K562 (cell line): Measurements from ENCODE around the gene VPS16. TPM values are rescaled to one million over a fixed set of nuclear protein-coding genes. Genes with fewer than 3 reads are reported as not detected.

ENCODE experiments used
- CHAMP1 ChIP-seq: fragments of 450-650 bp; IDR thresholded peaks from 2 replicates; pipeline ENCODE4 v1.6.1; 2016; ENCODE audit warnings: mild to moderate bottlenecking
- E2F8 ChIP-seq: fragments of 450-650 bp; IDR thresholded peaks from 2 replicates; pipeline ENCODE4 v1.7.1; 2018; ENCODE audit warnings: mild to moderate bottlenecking, low read depth; ENCODE audit not compliant: partially characterized antibody
- ERF ChIP-seq: fragments of 450-650 bp; formaldehyde crosslinking; IDR thresholded peaks from 2 replicates; pipeline ENCODE4 v1.4.0; 2020; ENCODE audit warnings: mild to moderate bottlenecking, mixed read lengths
- GTF2F1 ChIP-seq: IDR thresholded peaks from 2 replicates; pipeline ENCODE4 v1.6.1; 2011; ENCODE audit warnings: low read depth, low read length, improper control_type of control experiment
- KAT8 ChIP-seq: fragments of 450-650 bp; IDR thresholded peaks from 2 replicates; pipeline ENCODE4 v1.6.1; 2016; ENCODE audit warnings: low read depth, mild to moderate bottlenecking
- KDM2B ChIP-seq: fragments of 250-450 bp; sonication (Bioruptor Pico); IDR thresholded peaks from 2 replicates; pipeline ENCODE4 v1.8.0; 2021; ENCODE audit warnings: mild to moderate bottlenecking, moderate library complexity
- KDM5B ChIP-seq: fragments of 200-600 bp; sonication (generic); IDR thresholded peaks from 2 replicates; pipeline ENCODE4 v1.6.1; 2012; ENCODE audit warnings: low read depth, mild to moderate bottlenecking, moderate library complexity, low read length, control low read depth, inconsistent platforms; ENCODE audit not compliant: insufficient replicate concordance
- LCOR ChIP-seq: sonication (generic); formaldehyde crosslinking; IDR thresholded peaks from 2 replicates; pipeline ENCODE4 v1.8.0; 2022; ENCODE audit warnings: mild to moderate bottlenecking, missing genetic modification reagents
- NCOA6 ChIP-seq: fragments of 450-650 bp; IDR thresholded peaks from 2 replicates; pipeline ENCODE4 v1.6.1; 2017; ENCODE audit warnings: mild to moderate bottlenecking
- NFYB ChIP-seq: IDR thresholded peaks from 2 replicates; pipeline ENCODE4 v1.6.1; 2011; ENCODE audit warnings: mild to moderate bottlenecking, moderate library complexity; ENCODE audit not compliant: insufficient read length; ENCODE audit errors: extremely low read depth
- NRF1 ChIP-seq, 2 experiments: fragments of 450-650 bp; IDR thresholded peaks in 1 of 2; conservative IDR thresholded peaks in 1 of 2; 2 replicates each; pipeline ENCODE4 v1.6.1; 2014; ENCODE audit warnings: mild to moderate bottlenecking in 2 of 2
- POLR2G ChIP-seq: fragments of 200-400 bp; formaldehyde crosslinking; IDR thresholded peaks from 2 replicates; pipeline ENCODE4 v1.6.1; 2017; ENCODE audit warnings: low read depth, mild to moderate bottlenecking, antibody characterized with exemption, low read length, moderate library complexity
- RBM15 ChIP-seq: fragments of 200-400 bp; formaldehyde crosslinking; IDR thresholded peaks from 2 replicates; pipeline ENCODE4 v1.6.1; 2018; ENCODE audit warnings: mild to moderate bottlenecking, low read length, moderate library complexity; ENCODE audit not compliant: insufficient read depth
- SMAD4 ChIP-seq: fragments of 250-450 bp; sonication (Bioruptor Pico); conservative IDR thresholded peaks from 2 replicates; pipeline ENCODE4 v1.8.0; 2021; ENCODE audit warnings: inconsistent platforms, mild to moderate bottlenecking, moderate library complexity
- SMC3 ChIP-seq: conservative IDR thresholded peaks from 2 replicates; pipeline ENCODE4 v1.6.1; 2011; ENCODE audit warnings: low read depth, low read length, improper control_type of control experiment; ENCODE audit not compliant: insufficient read depth
- TAF1 ChIP-seq: IDR thresholded peaks from 2 replicates; pipeline ENCODE4 v1.6.1; 2011; ENCODE audit warnings: mild to moderate bottlenecking, low read length, moderate library complexity; ENCODE audit not compliant: insufficient read depth, control insufficient read depth, severe bottlenecking; ENCODE audit errors: extremely low read depth
- TAF7 ChIP-seq: fragments of 450-650 bp; IDR thresholded peaks from 2 replicates; pipeline ENCODE4 v1.6.1; 2016; ENCODE audit warnings: missing genetic modification characterization, missing compliant biosample characterization
- TRIM24 ChIP-seq, 2 experiments: fragments of 450-650 bp; IDR thresholded peaks; 2 replicates each; pipeline ENCODE4 v1.6.1; 2016
- ZBTB33 ChIP-seq: sonication (generic); formaldehyde crosslinking; IDR thresholded peaks from 2 replicates; pipeline ENCODE4 v1.8.1; 2023; ENCODE audit warnings: mild to moderate bottlenecking, missing genetic modification reagents
- ZNF408 ChIP-seq: fragments of 250-450 bp; sonication (Bioruptor Pico); IDR thresholded peaks from 2 replicates; pipeline ENCODE4 v1.4.0; 2020; ENCODE audit warnings: low read depth, mild to moderate bottlenecking, moderate library complexity
- ZNF436 ChIP-seq: fragments of 250-450, 450-650 bp; sonication (Bioruptor Pico); formaldehyde crosslinking; IDR thresholded peaks from 2 replicates; pipeline ENCODE4 v1.7.0; 2020; ENCODE audit warnings: mild to moderate bottlenecking
- polyA plus RNA-seq, 8 experiments: library from polyadenylated mRNA; depleted of rRNA in 4 of 8; stranded (reverse) in 5 of 8; unstranded in 3 of 8; fragments of >200 nt; fragmentation: Nextera tagmentation in 2 of 8; fragmentation: Illumina TruSeq in 1 of 8; extraction: Ambion mirVana in 2 of 8; extraction: Trizol in 1 of 8; gene quantifications; 2 replicates each; pipeline versions ENCODE4 v1.2.1 to v1.2.3, GENCODE V29; 2011 to 2014; ENCODE audit warnings: inconsistent platforms in 1 of 8, missing spikeins in 1 of 8
- total RNA-seq, 7 experiments: library from RNA; depleted of rRNA in 6 of 7; stranded (reverse); fragments of >200 nt in 6 of 7; fragmentation: Illumina TruSeq in 2 of 7; extraction: Trizol in 2 of 7; gene quantifications; 2 replicates each; pipeline versions ENCODE4 v1.2.1 to v1.2.3, GENCODE V29; 2011 to 2021; ENCODE audit warnings: low replicate concordance in 1 of 7

VPS16 gene
- total and polyA plus RNA-seq, 9 of the 15 experiments (the other 6 are each of a cell fraction or from before 2014, with no cell fraction given), result 6.8 to 24.7 (median 14.0) TPM

- peak; percentile 79; the same call in 1 of the 2 replicates for TF ChIP-seq ZBTB33 (CRISPR knock-in tag)
- TF ChIP-seq TRIM24 (IDR thresholded peaks at IDR 0.05), result peak in 1 of 2 experiments; percentile 54; a peak in 1 of 4 replicates
- peak; percentile 50 for TF ChIP-seq TAF7 (tag)
- no peak for TF ChIP-seq CHAMP1
- no peak for TF ChIP-seq RBM15
- no peak for TF ChIP-seq NFYB
- no peak for TF ChIP-seq KDM2B (CRISPR knock-in tag)
- peak; percentile 37; the same call in 1 of the 2 replicates for TF ChIP-seq LCOR (CRISPR knock-in tag)
- TF ChIP-seq ZNF408 (CRISPR knock-in tag), result no peak
- peak; percentile 23 for TF ChIP-seq TAF1
- peak; percentile 90 for TF ChIP-seq NCOA6
- 0 out of 2 replicates have a peak, but pooled peaks have one; percentile 73 for TF ChIP-seq ERF (CRISPR knock-in tag)
- TF ChIP-seq KDM5B, result peak; percentile 79
- TF ChIP-seq SMC3, result no peak
- TF ChIP-seq SMAD4, result 0 out of 2 replicates have a peak, but pooled peaks have one; percentile 19
- TF ChIP-seq NRF1 (conservative IDR thresholded peaks at IDR 0.05 in 1 of 2, IDR thresholded peaks at IDR 0.05 in 1 of 2), result no peak
- 0 out of 2 replicates have a peak, but pooled peaks have one; percentile 22 for TF ChIP-seq GTF2F1
- TF ChIP-seq E2F8, result peak; percentile 91
- TF ChIP-seq POLR2G, result peak; percentile 84
- TF ChIP-seq KAT8, result no peak
- no peak for TF ChIP-seq ZNF436 (CRISPR knock-in tag)
Observed at GRCh38 chr20:2840138-2840966, at the start of gene VPS16, which contains the start of gene PCED1A (continued).
